ENCODE results near the gene RHBDD2. TPM values are rescaled to one million over a fixed set of nuclear protein-coding genes. Genes with fewer than 3 reads are reported as not detected.

The RHBDD2 gene
- total RNA-seq, 4 donors from 2014 or later, result 44.9 to 79.7 (median 63.7) TPM

DNA sequence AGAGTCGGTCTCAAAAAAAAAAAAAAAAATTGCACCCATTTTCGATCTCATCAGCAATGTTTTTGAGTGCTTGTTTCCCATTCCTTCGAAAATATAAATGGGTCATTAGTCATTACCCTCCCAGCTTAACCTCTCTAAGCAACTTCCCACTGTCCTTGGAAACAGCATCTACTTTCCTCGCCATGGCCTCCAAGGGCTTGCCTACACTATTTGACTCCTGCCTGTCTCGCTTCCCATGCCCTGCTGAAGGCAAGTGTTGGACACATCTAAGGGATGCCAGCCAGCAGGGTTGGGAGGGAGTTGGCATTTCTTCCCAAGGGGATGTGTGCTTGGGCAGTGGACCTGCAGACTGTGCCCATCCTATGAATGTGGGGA is 12.7 kb upstream of the RHBDD2 start:
- no peaks in the 10 kb centered on the region for H3K36me3 ChIP-seq
- no peaks in the 10 kb centered on the region for H3K9me3 ChIP-seq
- H3K4me1 ChIP-seq, result peaks cover 0 to 8% (median 0%) of the 10 kb centered on the region in 4 donors
- no peak overlapping the region for H3K27ac ChIP-seq
- no peak overlapping the region for H3K4me3 ChIP-seq
- intact Hi-C loops (cut with DNase I; ENCODE audit: low total_unique reads) (loop anchor here (2.0 kb wide), 1 partner anchor 155 kb away; no protein-coding TSS in a partner anchor), in situ Hi-C loops (cut with MboI; ENCODE audit: low pct_ligation_motif_present in 1 of 4, low pct_unique_long_range_greater_than_20kb in 1 of 4, low sequenced_read_pairs in 3 of 4) (loop anchor here in 3 of 4 donors (5.0 to 10.0 kb wide), 2 partner anchors 156 to 159 kb away; no protein-coding TSS in a partner anchor)
- DNase-seq, result no peak
- TF ChIP-seq POLR2AphosphoS5 (IDR thresholded peaks at IDR 0.05) (no peak), POLR2A (IDR thresholded peaks at IDR 0.05) (no peak), EP300 (IDR thresholded peaks at IDR 0.05; ENCODE audit: low read depth) (no peak)
- TF ChIP-seq, protein P1, sequence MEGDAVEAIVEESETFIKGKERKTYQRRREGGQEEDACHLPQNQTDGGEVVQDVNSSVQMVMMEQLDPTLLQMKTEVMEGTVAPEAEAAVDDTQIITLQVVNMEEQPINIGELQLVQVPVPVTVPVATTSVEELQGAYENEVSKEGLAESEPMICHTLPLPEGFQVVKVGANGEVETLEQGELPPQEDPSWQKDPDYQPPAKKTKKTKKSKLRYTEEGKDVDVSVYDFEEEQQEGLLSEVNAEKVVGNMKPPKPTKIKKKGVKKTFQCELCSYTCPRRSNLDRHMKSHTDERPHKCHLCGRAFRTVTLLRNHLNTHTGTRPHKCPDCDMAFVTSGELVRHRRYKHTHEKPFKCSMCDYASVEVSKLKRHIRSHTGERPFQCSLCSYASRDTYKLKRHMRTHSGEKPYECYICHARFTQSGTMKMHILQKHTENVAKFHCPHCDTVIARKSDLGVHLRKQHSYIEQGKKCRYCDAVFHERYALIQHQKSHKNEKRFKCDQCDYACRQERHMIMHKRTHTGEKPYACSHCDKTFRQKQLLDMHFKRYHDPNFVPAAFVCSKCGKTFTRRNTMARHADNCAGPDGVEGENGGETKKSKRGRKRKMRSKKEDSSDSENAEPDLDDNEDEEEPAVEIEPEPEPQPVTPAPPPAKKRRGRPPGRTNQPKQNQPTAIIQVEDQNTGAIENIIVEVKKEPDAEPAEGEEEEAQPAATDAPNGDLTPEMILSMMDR (IDR thresholded peaks at IDR 0.05), result no peak
- WGBS, 2 donors (ENCODE audit: low coverage in 1 of 2), result 54 to 63% methylated on average over 2 to 5 of the region's 5 CpGs
- no peaks in the 10 kb centered on the region for H3K27me3 ChIP-seq

DNA sequence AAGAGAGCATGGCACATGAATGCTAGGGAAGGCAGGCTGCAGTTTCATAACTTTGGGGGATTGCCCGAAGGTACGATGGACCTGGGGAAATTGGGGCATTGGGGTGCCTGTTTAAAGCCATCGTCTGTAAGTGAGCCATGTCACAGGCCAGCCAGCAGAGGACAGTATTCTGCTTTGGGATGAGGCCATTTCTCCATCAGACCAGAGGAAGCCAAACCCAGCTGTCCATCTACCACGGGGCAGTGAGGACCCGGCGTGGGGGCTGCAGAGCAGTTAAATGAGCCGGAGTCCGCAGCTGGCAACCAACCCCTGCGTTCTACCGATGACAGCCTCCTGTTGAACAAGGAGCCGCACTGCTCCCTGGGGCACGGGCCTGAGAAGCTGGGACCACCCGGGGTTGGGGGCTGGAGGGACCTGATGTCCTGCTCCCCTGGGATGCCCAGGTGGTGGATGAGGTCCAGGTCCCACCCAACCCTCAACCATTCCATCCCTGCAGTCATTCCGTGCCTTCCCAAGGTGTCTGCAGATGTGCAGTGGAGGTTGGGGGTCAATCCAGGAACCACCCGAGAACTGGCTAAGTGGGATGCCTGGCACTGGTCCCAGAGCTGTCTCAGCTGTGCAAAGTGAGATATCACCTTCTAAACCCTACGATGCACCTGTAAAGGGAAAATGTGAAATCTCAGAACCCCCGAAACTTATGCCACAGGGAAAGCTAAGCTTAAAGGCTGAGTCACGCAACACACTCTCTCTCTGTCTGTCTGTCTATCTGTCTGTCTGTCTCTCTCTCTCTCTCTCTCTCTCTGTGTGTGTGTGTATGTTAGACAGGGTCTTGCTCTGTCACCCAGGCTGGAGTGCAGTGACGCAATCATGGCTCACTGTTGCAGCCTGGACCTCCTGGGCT is 12.1 kb upstream of the RHBDD2 start:
- no peaks in the 10 kb centered on the region for H3K36me3 ChIP-seq
- no peak for TF ChIP-seq POLR2A (IDR thresholded peaks at IDR 0.05)
- TF ChIP-seq, protein P1 (IDR thresholded peaks at IDR 0.05), result peak; percentile 87 to 95 (median 91)
- WGBS, 2 donors (ENCODE audit: low coverage in 1 of 2), result 0 to 47% methylated on average over 5 to 19 of the region's 19 CpGs
- in situ Hi-C loops (cut with MboI; ENCODE audit: low pct_ligation_motif_present in 1 of 4, low pct_unique_long_range_greater_than_20kb in 1 of 4, low sequenced_read_pairs in 3 of 4) (loop anchor here in 3 of 4 donors (5.0 to 10.0 kb wide), 2 partner anchors 156 to 158 kb away; no protein-coding TSS in a partner anchor), intact Hi-C loops (cut with DNase I; ENCODE audit: low total_unique reads) (loop anchor here (2.0 kb wide), 1 partner anchor 154 kb away; no protein-coding TSS in a partner anchor)
- no peak overlapping the region for H3K4me3 ChIP-seq
- DNase-seq, result peak; percentile 54
- H3K27ac ChIP-seq, result no peak overlapping the region
- peaks cover 0 to 9% (median 0%) of the 10 kb centered on the region in 4 donors for H3K4me1 ChIP-seq
- no peaks in the 10 kb centered on the region for H3K9me3 ChIP-seq
- no peaks in the 10 kb centered on the region for H3K27me3 ChIP-seq

DNA sequence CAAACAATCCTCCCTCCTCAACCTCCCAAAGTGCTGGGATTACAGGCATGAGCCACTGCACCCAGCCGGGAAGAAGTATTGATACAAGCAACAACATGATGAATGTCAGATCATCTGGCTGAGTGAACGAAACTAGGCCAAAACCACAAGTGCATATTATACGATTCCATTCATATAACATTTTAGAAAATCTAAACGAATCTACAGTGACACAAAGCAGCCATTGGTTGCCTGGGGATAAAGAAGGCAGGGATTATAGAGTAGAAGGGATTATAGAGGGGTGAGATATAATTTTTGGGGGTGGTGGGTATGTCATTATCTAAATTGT is 11.5 kb upstream of the RHBDD2 start:
- H3K27me3 ChIP-seq, result no peaks in the 10 kb centered on the region
- in situ Hi-C loops (cut with MboI; ENCODE audit: low pct_ligation_motif_present in 1 of 4, low pct_unique_long_range_greater_than_20kb in 1 of 4, low sequenced_read_pairs in 3 of 4), result loop anchor here in 3 of 4 donors (5.0 to 10.0 kb wide), 2 partner anchors 155 to 157 kb away; no protein-coding TSS in a partner anchor
- WGBS, 2 donors (ENCODE audit: low coverage in 1 of 2), result 62 to 84% methylated on average over 4 of the region's 4 CpGs

DNA sequence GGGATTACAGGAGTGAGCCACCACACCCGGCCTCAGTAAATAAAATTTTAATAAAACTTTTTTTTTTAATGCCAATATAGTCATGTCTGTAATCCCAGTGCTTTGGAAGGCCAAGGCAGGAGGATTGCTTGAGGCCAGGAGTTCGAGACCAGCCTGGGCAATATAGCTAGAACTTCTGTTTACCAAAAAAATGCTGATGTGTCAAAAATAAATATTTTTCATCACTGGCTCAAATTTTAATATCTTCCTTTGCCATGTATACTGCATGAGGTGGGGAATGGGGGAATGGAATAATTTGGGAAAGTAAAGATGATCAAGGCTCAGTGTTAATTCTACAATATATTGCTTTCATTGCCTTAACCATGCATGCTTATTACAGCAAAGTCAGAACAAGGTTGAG is 10.7 kb upstream of the RHBDD2 start:
- no peaks in the 10 kb centered on the region for H3K9me3 ChIP-seq
- no peak overlapping the region for H3K4me3 ChIP-seq
- no peaks in the 10 kb centered on the region for H3K36me3 ChIP-seq
- DNase-seq, result no peak
- intact Hi-C loops (cut with DNase I; ENCODE audit: low total_unique reads), result no loop called here
- H3K4me1 ChIP-seq, result peaks cover 0 to 14% (median 0%) of the 10 kb centered on the region in 4 donors
- no peaks in the 10 kb centered on the region for H3K27me3 ChIP-seq
- in situ Hi-C loops (cut with MboI; ENCODE audit: low pct_ligation_motif_present in 1 of 4, low pct_unique_long_range_greater_than_20kb in 1 of 4, low sequenced_read_pairs in 3 of 4), result loop anchor here in 3 of 4 donors (5.0 to 10.0 kb wide), 2 partner anchors 154 to 157 kb away; no protein-coding TSS in a partner anchor
- WGBS, 2 donors (ENCODE audit: low coverage in 1 of 2), result 74 to 90% methylated on average over 2 of the region's 2 CpGs
- no peak for TF ChIP-seq EP300 (IDR thresholded peaks at IDR 0.05; ENCODE audit: low read depth)
- no peak overlapping the region for H3K27ac ChIP-seq

More for the DNA sequence above, 11.5 kb upstream of the RHBDD2 start:
- no peak for TF ChIP-seq EP300 (IDR thresholded peaks at IDR 0.05; ENCODE audit: low read depth)
- TF ChIP-seq POLR2A (IDR thresholded peaks at IDR 0.05), result no peak
- TF ChIP-seq, protein P1 (IDR thresholded peaks at IDR 0.05), result no peak
- TF ChIP-seq POLR2AphosphoS5 (IDR thresholded peaks at IDR 0.05), result no peak
- Histone ChIP-seq H3K27ac (no peak overlapping the region), H3K4me1 (peaks cover 0 to 14% (median 0%) of the 10 kb centered on the region in 4 donors), H3K4me3 (no peak overlapping the region), H3K9me3 (no peaks in the 10 kb centered on the region), H3K36me3 (no peaks in the 10 kb centered on the region)
- DNase-seq, result no peak
- intact Hi-C loops (cut with DNase I; ENCODE audit: low total_unique reads), result loop anchor here (2.0 kb wide), 1 partner anchor 153 kb away; no protein-coding TSS in a partner anchor
